IMR-90 (cell line): ENCODE data around the gene PCK1. TPM values are rescaled to one million over a fixed set of nuclear protein-coding genes. Genes with fewer than 3 reads are reported as not detected.

ENCODE experiments used
- ATAC-seq: fragments of 200-7000 bp; cut with Tn5 transposase; 2 replicates; pipeline ENCODE4 v1.9.1; 2020; ENCODE audit warnings: low read depth, mild to moderate bottlenecking, moderate library complexity
- BruUV-seq: library from RNA; stranded (reverse); fragments of 400-500 nt; replicated peaks from 2 replicates; lab custom pipeline; 2021; lab: Mats Ljungman, UMichigan
- CTCF ChIA-PET: fragments of 300-600 bp; formaldehyde crosslinking; extraction: SDS; loops from one replicate; lab custom pipeline; 2021; ENCODE audit warnings: antibody characterized with exemption; lab: Yijun Ruan, JAX
- POLR2A ChIA-PET: fragments of 300-600 bp; sonication (Branson Sonifier 250); formaldehyde crosslinking; loops from one replicate; lab custom pipeline; 2022; ENCODE audit warnings: antibody characterized with exemption; ENCODE audit not compliant: unreplicated experiment; lab: Charles Lee
- DNase-seq: peaks from one replicate; pipeline ENCODE4 v3.0.0; 2013
- H2AFZ ChIP-seq: replicated peaks from 2 replicates; pipeline ENCODE3; 2013; ENCODE audit warnings: low read length, mild to moderate bottlenecking; ENCODE audit not compliant: poor library complexity
- H2AK5ac ChIP-seq: 2 replicates; pipeline ENCODE4 v1.6.1; 2013; ENCODE audit warnings: low read depth, low read length, inconsistent platforms
- H2AK9ac ChIP-seq: replicated peaks from 2 replicates; pipeline ENCODE3; 2013; ENCODE audit warnings: mild to moderate bottlenecking, low read depth, low read length, moderate library complexity; ENCODE audit not compliant: poor library complexity
- H2BK120ac ChIP-seq: 2 replicates; pipeline ENCODE4 v1.6.1; 2013; ENCODE audit warnings: low read depth, low read length, inconsistent platforms
- H2BK15ac ChIP-seq: 3 replicates; pipeline ENCODE4 v1.6.1; 2013; ENCODE audit warnings: low read depth, low read length, inconsistent platforms
- H2BK20ac ChIP-seq: 2 replicates; pipeline ENCODE4 v1.6.1; 2013; ENCODE audit warnings: low read depth, mild to moderate bottlenecking, inconsistent platforms, low read length, moderate library complexity
- H2BK5ac ChIP-seq: 2 replicates; pipeline ENCODE4 v1.6.1; 2013; ENCODE audit warnings: mild to moderate bottlenecking, low read depth, low read length, inconsistent platforms; ENCODE audit not compliant: poor library complexity, severe bottlenecking
- H3K14ac ChIP-seq: replicated peaks from 2 replicates; pipeline ENCODE4 v1.6.1; 2013; ENCODE audit warnings: low read depth, low read length, inconsistent platforms
- H3K18ac ChIP-seq: 2 replicates; pipeline ENCODE4 v1.6.1; 2013; ENCODE audit warnings: low read depth, low read length, control low read depth
- H3K23ac ChIP-seq: 2 replicates; pipeline ENCODE4 v1.6.1; 2013; ENCODE audit warnings: low read depth, low read length, inconsistent platforms
- H3K27ac ChIP-seq: 2 replicates; pipeline ENCODE4 v1.5.1; 2013; ENCODE audit warnings: mild to moderate bottlenecking, control low read depth, low read length; ENCODE audit not compliant: insufficient read depth
- H3K27me3 ChIP-seq: 2 replicates; pipeline ENCODE4 v1.6.1; 2013; ENCODE audit warnings: low read length; ENCODE audit not compliant: control insufficient read depth, insufficient read depth
- H3K36me3 ChIP-seq: 2 replicates; pipeline ENCODE4 v1.6.1; 2013; ENCODE audit warnings: low read length, mixed read lengths; ENCODE audit not compliant: control insufficient read depth, insufficient read depth
- H3K4ac ChIP-seq: 2 replicates; pipeline ENCODE4 v1.6.1; 2013; ENCODE audit warnings: low read depth, low read length, inconsistent platforms
- H3K4me1 ChIP-seq: 2 replicates; pipeline ENCODE4 v1.6.1; 2013; ENCODE audit warnings: low read length, mixed read lengths; ENCODE audit not compliant: control insufficient read depth, insufficient read depth
- H3K4me2 ChIP-seq: 2 replicates; pipeline ENCODE4 v1.6.1; 2013; ENCODE audit warnings: low read depth, mild to moderate bottlenecking, control low read depth, low read length, moderate library complexity
- H3K4me3 ChIP-seq: 2 replicates; pipeline ENCODE4 v1.5.1; 2013; ENCODE audit warnings: low read depth, mild to moderate bottlenecking, control low read depth, low read length, moderate library complexity; ENCODE audit not compliant: insufficient read depth
- H3K56ac ChIP-seq: 2 replicates; pipeline ENCODE4 v1.6.1; 2013; ENCODE audit warnings: low read length, inconsistent platforms; ENCODE audit not compliant: insufficient read depth; ENCODE audit errors: extremely low read depth
- H3K79me1 ChIP-seq, 2 experiments: 2 replicates each; pipeline ENCODE4 v1.6.1; 2013; ENCODE audit warnings: low read length in 2 of 2, inconsistent platforms in 1 of 2, low read depth in 1 of 2
- H3K9ac ChIP-seq: 2 replicates; pipeline ENCODE4 v1.6.1; 2013; ENCODE audit warnings: low read depth, low read length, control low read depth
- H3K9me1 ChIP-seq: 2 replicates; pipeline ENCODE4 v1.6.1; 2013; ENCODE audit warnings: low read length, inconsistent platforms; ENCODE audit not compliant: insufficient read depth
- H3K9me3 ChIP-seq: 2 replicates; pipeline ENCODE4 v1.6.1; 2013; ENCODE audit warnings: low read length; ENCODE audit not compliant: control insufficient read depth, insufficient read depth
- H4K20me1 ChIP-seq: 2 replicates; pipeline ENCODE4 v1.6.1; 2013; ENCODE audit warnings: low read length, inconsistent platforms; ENCODE audit not compliant: insufficient read depth
- H4K5ac ChIP-seq: 2 replicates; pipeline ENCODE4 v1.6.1; 2013; ENCODE audit warnings: mild to moderate bottlenecking, low read depth, low read length, control low read depth
- H4K8ac ChIP-seq, 2 experiments: 2 replicates each; pipeline ENCODE4 v1.6.1; 2013; ENCODE audit warnings: low read depth in 2 of 2, low read length in 2 of 2, control low read depth in 1 of 2, inconsistent platforms in 1 of 2
- H4K91ac ChIP-seq: 2 replicates; pipeline ENCODE4 v1.6.1; 2013; ENCODE audit warnings: low read depth, low read length, inconsistent platforms; ENCODE audit not compliant: insufficient read depth
- CHD1 ChIP-seq: IDR thresholded peaks from 2 replicates; pipeline ENCODE4 v1.6.1; 2012; ENCODE audit warnings: low read depth, low read length, improper control_type of control experiment
- FOS ChIP-seq: fragments of 150-350 bp; IDR thresholded peaks from 2 replicates; pipeline ENCODE4 v1.6.1; 2016; ENCODE audit warnings: low read depth, low read length
- MAFK ChIP-seq: IDR thresholded peaks from 2 replicates; pipeline ENCODE4 v1.6.1; 2012; ENCODE audit warnings: low read depth, low read length, improper control_type of control experiment
- MAZ ChIP-seq: IDR thresholded peaks from 2 replicates; pipeline ENCODE4 v1.6.1; 2012; ENCODE audit warnings: low read depth, mild to moderate bottlenecking, low read length, improper control_type of control experiment, moderate library complexity, borderline replicate concordance
- MXI1 ChIP-seq: IDR thresholded peaks from 2 replicates; pipeline ENCODE4 v1.6.1; 2012; ENCODE audit warnings: low read depth, mild to moderate bottlenecking, low read length, moderate library complexity, borderline replicate concordance
- NFE2L2 ChIP-seq: fragments of 150-350 bp; IDR thresholded peaks from 2 replicates; pipeline ENCODE4 v1.6.1; 2016; ENCODE audit warnings: low read depth, mild to moderate bottlenecking, low read length
- POLR2A ChIP-seq: IDR thresholded peaks from 2 replicates; pipeline ENCODE4 v1.6.1; 2012; ENCODE audit warnings: mild to moderate bottlenecking, low read depth, low read length
- RCOR1 ChIP-seq: IDR thresholded peaks from 2 replicates; pipeline ENCODE4 v1.6.1; 2012; ENCODE audit warnings: mild to moderate bottlenecking, low read length, improper control_type of control experiment; ENCODE audit not compliant: insufficient replicate concordance
- RFX5 ChIP-seq: IDR thresholded peaks from 2 replicates; pipeline ENCODE4 v1.8.0; 2012; ENCODE audit warnings: low read depth, mild to moderate bottlenecking, low read length, moderate library complexity
- SMC3 ChIP-seq: fragments of 150-350 bp; IDR thresholded peaks from 2 replicates; pipeline ENCODE4 v1.6.1; 2016; ENCODE audit warnings: low read depth, mild to moderate bottlenecking, antibody characterized with exemption, low read length, moderate library complexity
- WGBS, 2 experiments: methylation state at CpG; one replicate each; pipeline versions ENCODE4 v1.1.5 to v1.1.7; 2013; ENCODE audit warnings: missing lambda C conversion rate in 2 of 2; ENCODE audit not compliant: insufficient read length in 1 of 2; ENCODE audit errors: extremely low coverage in 2 of 2; 5-methylcytosine and 5-hydroxymethylcytosine counted together
- dilution Hi-C: fragments of 300-500 bp; cut with HindIII; formaldehyde crosslinking; loops from one replicate; pipeline ENCODE4 v1.14.3; 2018; ENCODE audit warnings: low sequenced_read_pairs; ENCODE audit not compliant: unreplicated experiment
- in situ Hi-C: fragments of 300-500 bp; cut with MboI; formaldehyde crosslinking; loops from 3 replicates; pipeline ENCODE4 v1.14.3; 2019; ENCODE audit warnings: low sequenced_read_pairs, inconsistent platforms, mixed read lengths
- intact Hi-C: fragments of 100-400 bp; cut with micrococcal nuclease; formaldehyde crosslinking; loops from 2 replicates; pipeline ENCODE4 v1.10.0; 2022
- polyA plus RNA-seq, 3 experiments: library from polyadenylated mRNA; depleted of rRNA; stranded (reverse); fragments of >200 nt; gene quantifications; 2 replicates each; pipeline ENCODE4 v1.2.3, GENCODE V29; 2012; ENCODE audit warnings: low replicate concordance in 1 of 3
- total RNA-seq: library from RNA; depleted of rRNA; stranded (reverse); fragments of >200 nt; gene quantifications from 2 replicates; pipeline ENCODE4 v1.2.3, GENCODE V29; 2012
- TF ChIP-seq, protein P1 (sequence below): fragments of 150-350 bp; IDR thresholded peaks from 2 replicates; pipeline ENCODE4 v1.6.1; 2017; ENCODE audit warnings: mild to moderate bottlenecking, antibody characterized with exemption, low read length, low read depth
- TF ChIP-seq, protein P2 (sequence below): conservative IDR thresholded peaks from 2 replicates; pipeline ENCODE4 v1.5.1; 2012; ENCODE audit warnings: mild to moderate bottlenecking, low read depth, low read length, improper control_type of control experiment
- TF ChIP-seq, protein P3 (sequence below): fragments of 150-350 bp; IDR thresholded peaks from 2 replicates; pipeline ENCODE4 v1.6.1; 2016; ENCODE audit warnings: low read depth, mild to moderate bottlenecking, low read length, moderate library complexity, borderline replicate concordance

PCK1 gene
- total and polyA plus RNA-seq, 2 of the 4 experiments (the other 2 are of a cell fraction), result not detected

DNA sequence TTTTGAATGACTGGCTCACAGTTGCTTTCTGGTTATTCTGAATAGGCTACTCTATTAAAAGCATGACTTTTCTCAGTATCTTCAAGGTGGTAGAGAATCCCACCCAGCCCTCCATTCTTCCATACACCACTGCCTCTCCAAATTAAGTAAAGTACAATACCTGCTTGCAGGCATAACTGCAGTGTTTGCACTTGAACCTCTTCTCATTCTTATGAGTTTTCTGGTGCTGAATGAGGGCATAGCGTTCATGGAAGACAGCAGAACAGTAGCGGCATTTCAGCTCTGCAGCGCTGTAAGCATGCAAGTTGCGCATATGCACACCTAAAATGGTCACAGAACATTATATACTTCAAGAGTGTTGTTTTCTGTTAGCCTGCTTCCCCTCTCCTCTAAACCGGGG lies 48.5 kb upstream of the PCK1 start:
- Histone ChIP-seq H4K8ac (no peak overlapping the region), H4K91ac (no peak overlapping the region), H3K23ac (no peak overlapping the region), H4K20me1 (no peaks in the 10 kb centered on the region), H3K79me1 (no peaks in the 10 kb centered on the region), H2BK20ac (no peak overlapping the region), H3K4ac (no peak overlapping the region), H2AK5ac (no peak overlapping the region), H3K14ac (no peak overlapping the region), H3K36me3 (no peaks in the 10 kb centered on the region), H2AK9ac (no peak overlapping the region), H3K4me1 (no peaks in the 10 kb centered on the region), H2BK15ac (no peak overlapping the region), H3K27me3 (peaks cover 14% of the 10 kb centered on the region), H3K4me2 (no peak overlapping the region), H3K9ac (no peak overlapping the region), H4K5ac (no peak overlapping the region), H3K9me3 (no peaks in the 10 kb centered on the region), H3K56ac (no peak overlapping the region), H2BK120ac (no peak overlapping the region), H3K18ac (no peak overlapping the region), H3K4me3 (no peak overlapping the region), H3K9me1 (no peaks in the 10 kb centered on the region), H2BK5ac (no peak overlapping the region), H3K27ac (no peak overlapping the region), H2AFZ (no peak overlapping the region)
- no TSS peak for BruUV-seq
- TF ChIP-seq, protein P1, sequence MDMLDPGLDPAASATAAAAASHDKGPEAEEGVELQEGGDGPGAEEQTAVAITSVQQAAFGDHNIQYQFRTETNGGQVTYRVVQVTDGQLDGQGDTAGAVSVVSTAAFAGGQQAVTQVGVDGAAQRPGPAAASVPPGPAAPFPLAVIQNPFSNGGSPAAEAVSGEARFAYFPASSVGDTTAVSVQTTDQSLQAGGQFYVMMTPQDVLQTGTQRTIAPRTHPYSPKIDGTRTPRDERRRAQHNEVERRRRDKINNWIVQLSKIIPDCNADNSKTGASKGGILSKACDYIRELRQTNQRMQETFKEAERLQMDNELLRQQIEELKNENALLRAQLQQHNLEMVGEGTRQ, result no peak
- TF ChIP-seq FOS, result no peak
- no peak for TF ChIP-seq RCOR1
- no peak for TF ChIP-seq NFE2L2
- no peak for TF ChIP-seq RFX5
- TF ChIP-seq, protein P2, sequence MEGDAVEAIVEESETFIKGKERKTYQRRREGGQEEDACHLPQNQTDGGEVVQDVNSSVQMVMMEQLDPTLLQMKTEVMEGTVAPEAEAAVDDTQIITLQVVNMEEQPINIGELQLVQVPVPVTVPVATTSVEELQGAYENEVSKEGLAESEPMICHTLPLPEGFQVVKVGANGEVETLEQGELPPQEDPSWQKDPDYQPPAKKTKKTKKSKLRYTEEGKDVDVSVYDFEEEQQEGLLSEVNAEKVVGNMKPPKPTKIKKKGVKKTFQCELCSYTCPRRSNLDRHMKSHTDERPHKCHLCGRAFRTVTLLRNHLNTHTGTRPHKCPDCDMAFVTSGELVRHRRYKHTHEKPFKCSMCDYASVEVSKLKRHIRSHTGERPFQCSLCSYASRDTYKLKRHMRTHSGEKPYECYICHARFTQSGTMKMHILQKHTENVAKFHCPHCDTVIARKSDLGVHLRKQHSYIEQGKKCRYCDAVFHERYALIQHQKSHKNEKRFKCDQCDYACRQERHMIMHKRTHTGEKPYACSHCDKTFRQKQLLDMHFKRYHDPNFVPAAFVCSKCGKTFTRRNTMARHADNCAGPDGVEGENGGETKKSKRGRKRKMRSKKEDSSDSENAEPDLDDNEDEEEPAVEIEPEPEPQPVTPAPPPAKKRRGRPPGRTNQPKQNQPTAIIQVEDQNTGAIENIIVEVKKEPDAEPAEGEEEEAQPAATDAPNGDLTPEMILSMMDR, result no peak
- no peak for TF ChIP-seq SMC3
- no peak for TF ChIP-seq CHD1
- no peak for TF ChIP-seq MAFK
- TF ChIP-seq MXI1, result no peak
- no peak for TF ChIP-seq POLR2A
- no peak for TF ChIP-seq MAZ
- TF ChIP-seq, protein P3, sequence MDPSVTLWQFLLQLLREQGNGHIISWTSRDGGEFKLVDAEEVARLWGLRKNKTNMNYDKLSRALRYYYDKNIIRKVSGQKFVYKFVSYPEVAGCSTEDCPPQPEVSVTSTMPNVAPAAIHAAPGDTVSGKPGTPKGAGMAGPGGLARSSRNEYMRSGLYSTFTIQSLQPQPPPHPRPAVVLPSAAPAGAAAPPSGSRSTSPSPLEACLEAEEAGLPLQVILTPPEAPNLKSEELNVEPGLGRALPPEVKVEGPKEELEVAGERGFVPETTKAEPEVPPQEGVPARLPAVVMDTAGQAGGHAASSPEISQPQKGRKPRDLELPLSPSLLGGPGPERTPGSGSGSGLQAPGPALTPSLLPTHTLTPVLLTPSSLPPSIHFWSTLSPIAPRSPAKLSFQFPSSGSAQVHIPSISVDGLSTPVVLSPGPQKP, result no peak
- ChIA-PET CTCF (interaction anchor here (0.9 kb wide), 1 partner anchor 82 kb away, joined by 5 read pairs; no protein-coding TSS in a partner anchor), POLR2A (no interaction called here)
- no peak for ATAC-seq
- DNase-seq, result no peak
- intact Hi-C loops, result no loop called here
- no CpG with 5 or more reads among the region's 5 CpGs for WGBS, 2 experiments
- in situ Hi-C loops, result loop anchor here (5.0 kb wide), 2 partner anchors 80 to 700 kb away; no protein-coding TSS in a partner anchor
- dilution Hi-C loops, result no loop called here
